A673 (cell line): ENCODE results near the gene MRPS18A.

ENCODE experiments used
- EZH2 ChIP-seq: fragments of 200-600 bp; sonication (generic); IDR thresholded peaks from 2 replicates; pipeline ENCODE4 v1.6.1; 2017; ENCODE audit warnings: borderline replicate concordance, low read depth, mild to moderate bottlenecking, mixed read lengths, antibody characterized with exemption, low read length; ENCODE audit not compliant: poor library complexity, severe bottlenecking
- TF ChIP-seq, protein P1 (sequence below): fragments of 300-800, 200-600 bp; sonication (generic); conservative IDR thresholded peaks from 2 replicates; pipeline ENCODE4 v1.5.1; 2017; ENCODE audit warnings: low read depth, mild to moderate bottlenecking, antibody characterized with exemption, low read length, moderate library complexity, mixed read lengths

DNA sequence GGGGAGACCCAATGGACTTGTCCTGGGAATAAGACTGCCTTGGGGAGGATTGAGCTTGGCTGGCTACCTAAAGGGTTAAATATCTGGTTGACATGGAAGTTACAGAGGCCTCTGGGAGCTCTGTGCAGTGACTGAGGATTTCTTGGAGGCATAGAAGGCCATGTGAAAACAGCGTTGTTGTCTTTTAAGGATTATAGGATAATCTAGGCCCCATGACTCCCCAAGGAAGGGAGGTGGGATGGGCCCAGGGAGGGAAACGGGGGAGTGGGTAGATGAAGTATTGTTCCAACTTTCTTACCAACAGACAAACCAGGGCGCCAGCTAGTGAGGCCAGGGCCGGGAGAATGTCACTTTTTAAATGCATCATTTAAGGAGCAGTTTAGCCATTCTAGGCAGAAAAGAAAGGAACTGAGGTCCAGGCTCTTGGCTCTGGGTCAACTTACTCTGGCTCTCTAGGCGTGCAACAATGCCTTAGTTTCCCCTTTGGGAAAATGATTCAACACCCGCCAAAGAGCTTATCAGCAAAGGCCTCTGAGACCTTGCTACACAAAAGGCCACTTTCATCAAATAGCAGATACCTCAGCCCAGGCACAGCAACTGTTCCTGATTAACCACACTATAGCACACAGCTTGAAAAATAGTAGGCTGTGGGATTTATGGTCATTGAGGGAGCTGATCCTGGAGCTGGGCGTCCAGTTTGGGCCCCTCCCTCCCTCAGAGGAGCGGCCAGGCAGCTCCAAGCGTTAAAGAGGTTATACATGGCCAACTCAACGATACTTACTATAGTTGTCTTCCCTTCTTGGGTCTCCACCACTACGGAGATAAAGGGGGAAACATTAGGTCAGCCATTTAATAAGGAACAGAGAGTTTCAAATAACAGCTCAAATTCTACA, 7.0 kb downstream of the MRPS18A start:
- TF ChIP-seq, protein P1, sequence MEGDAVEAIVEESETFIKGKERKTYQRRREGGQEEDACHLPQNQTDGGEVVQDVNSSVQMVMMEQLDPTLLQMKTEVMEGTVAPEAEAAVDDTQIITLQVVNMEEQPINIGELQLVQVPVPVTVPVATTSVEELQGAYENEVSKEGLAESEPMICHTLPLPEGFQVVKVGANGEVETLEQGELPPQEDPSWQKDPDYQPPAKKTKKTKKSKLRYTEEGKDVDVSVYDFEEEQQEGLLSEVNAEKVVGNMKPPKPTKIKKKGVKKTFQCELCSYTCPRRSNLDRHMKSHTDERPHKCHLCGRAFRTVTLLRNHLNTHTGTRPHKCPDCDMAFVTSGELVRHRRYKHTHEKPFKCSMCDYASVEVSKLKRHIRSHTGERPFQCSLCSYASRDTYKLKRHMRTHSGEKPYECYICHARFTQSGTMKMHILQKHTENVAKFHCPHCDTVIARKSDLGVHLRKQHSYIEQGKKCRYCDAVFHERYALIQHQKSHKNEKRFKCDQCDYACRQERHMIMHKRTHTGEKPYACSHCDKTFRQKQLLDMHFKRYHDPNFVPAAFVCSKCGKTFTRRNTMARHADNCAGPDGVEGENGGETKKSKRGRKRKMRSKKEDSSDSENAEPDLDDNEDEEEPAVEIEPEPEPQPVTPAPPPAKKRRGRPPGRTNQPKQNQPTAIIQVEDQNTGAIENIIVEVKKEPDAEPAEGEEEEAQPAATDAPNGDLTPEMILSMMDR: no peak
- no peak for TF ChIP-seq EZH2
